T-helper 17 cell (primary cell): ENCODE results near the gene HOXD1. TPM values are rescaled to one million over a fixed set of nuclear protein-coding genes. Genes with fewer than 3 reads are reported as not detected.
A peak's percentile ranks its signal among the peaks of the same experiment; 100 is the strongest.

Source experiments
- ATAC-seq: fragments of 150-1000 bp; cut with Tn5 transposase; 2 replicates; pipeline ENCODE4 v1.10.0; 2021; ENCODE audit warnings: mild to moderate bottlenecking, moderate library complexity
- DNase-seq, 3 donors: peaks; one replicate each; pipeline versions ENCODE4 v3.0.0 to v3.0.0-alpha.2; 2020 to 2021
- H3K9me3 ChIP-seq: one replicate; pipeline ENCODE4 v1.7.0; 2013; ENCODE audit warnings: low read length, mild to moderate bottlenecking; ENCODE audit not compliant: control insufficient read depth, poor library complexity, severe bottlenecking
- H3K27ac Mint-ChIP-seq: one replicate; pipeline ENCODE4 v1.8.0; 2022; ENCODE audit warnings: mild to moderate bottlenecking, moderate library complexity, mixed read lengths
- H3K27me3 Mint-ChIP-seq: one replicate; pipeline ENCODE4 v1.8.0; 2022; ENCODE audit warnings: mixed read lengths
- H3K36me3 Mint-ChIP-seq: one replicate; pipeline ENCODE4 v1.8.0; 2022; ENCODE audit warnings: low read depth, mixed read lengths
- H3K4me1 Mint-ChIP-seq: one replicate; pipeline ENCODE4 v1.8.0; 2022; ENCODE audit warnings: mild to moderate bottlenecking, mixed read lengths
- H3K4me3 Mint-ChIP-seq: one replicate; pipeline ENCODE4 v1.8.0; 2022; ENCODE audit warnings: mild to moderate bottlenecking, moderate library complexity, mixed read lengths
- total RNA-seq, 4 donors: library from RNA in 2 of 4; stranded (reverse) in 2 of 4; gene quantifications; one replicate each; pipeline ENCODE4 v1.2.3 and lab custom pipeline; 2022 to 2026

HOXD1 gene
- total RNA-seq, 2 donors from 2014 or later = not detected

DNA sequence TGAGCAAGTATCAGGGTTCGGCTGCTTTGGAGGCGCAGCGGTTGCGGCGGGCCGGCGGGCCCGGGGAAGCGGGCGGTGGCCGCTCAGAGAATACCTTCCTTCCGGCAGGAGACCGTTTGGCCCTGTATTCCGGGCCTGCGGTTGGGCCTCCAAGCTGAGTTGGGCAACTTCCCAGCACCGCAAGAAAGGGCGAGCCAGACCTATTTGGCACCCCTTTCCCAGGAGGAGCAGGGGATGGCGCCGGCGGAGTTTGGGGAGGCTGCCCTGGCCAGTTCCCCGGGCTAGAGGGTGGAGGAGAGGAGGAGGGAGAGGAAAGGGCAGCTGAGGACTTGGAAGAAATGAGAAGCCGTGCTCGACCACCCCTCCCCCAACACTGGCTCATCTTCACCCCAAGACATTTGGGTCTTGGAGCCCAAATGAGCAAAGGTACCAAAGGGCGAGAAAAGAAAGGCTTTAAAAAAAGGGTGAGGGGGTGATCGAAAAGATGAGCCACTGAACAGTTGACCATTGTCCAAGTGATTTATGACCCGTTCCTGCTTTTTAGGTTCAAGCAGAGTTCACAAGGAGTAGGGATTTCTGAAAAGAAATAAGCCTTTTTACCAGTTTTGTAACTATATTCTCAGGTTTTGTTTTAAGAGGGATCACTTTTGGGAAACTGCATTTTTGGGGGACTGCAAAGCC lies 23.0 kb upstream of the HOXD1 start:
- peaks cover 4% of the 10 kb centered on the region for H3K9me3 ChIP-seq
- H3K4me3 Mint-ChIP-seq = no peak overlapping the region
- DNase-seq (no peak), ATAC-seq (no peak)
- H3K27me3 Mint-ChIP-seq = peaks cover 99% of the 10 kb centered on the region
- H3K36me3 Mint-ChIP-seq = peaks cover 3% of the 10 kb centered on the region
- peak overlapping the region; percentile 6 for H3K27ac Mint-ChIP-seq
- no peaks in the 10 kb centered on the region for H3K4me1 Mint-ChIP-seq

DNA sequence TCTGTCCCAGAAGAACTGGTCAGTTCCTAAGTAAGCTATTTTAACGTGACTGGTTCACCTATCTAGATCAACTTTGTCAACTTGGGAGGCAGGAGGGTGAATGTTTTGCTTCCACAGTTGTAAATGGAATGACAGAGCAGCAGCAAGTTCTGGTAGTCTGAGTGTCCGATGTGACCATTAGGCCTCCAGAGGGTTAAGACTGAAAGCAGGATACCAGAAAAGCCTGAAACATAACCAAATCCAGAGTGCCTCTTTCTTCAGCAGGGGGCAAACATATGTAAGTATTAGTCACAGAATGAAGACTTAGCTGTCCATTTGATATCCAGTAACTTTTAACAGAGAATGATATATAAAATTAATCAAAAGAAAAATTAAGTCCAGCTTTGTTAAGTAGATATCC lies 22.2 kb upstream of the HOXD1 start:
- H3K27ac Mint-ChIP-seq = no peak overlapping the region
- H3K4me1 Mint-ChIP-seq = no peaks in the 10 kb centered on the region
- ATAC-seq = no peak
- peaks cover 3% of the 10 kb centered on the region for H3K36me3 Mint-ChIP-seq
- peaks cover 4% of the 10 kb centered on the region for H3K9me3 ChIP-seq
- no peak for DNase-seq
- H3K27me3 Mint-ChIP-seq = peaks cover 99% of the 10 kb centered on the region
- H3K4me3 Mint-ChIP-seq = no peak overlapping the region

DNA sequence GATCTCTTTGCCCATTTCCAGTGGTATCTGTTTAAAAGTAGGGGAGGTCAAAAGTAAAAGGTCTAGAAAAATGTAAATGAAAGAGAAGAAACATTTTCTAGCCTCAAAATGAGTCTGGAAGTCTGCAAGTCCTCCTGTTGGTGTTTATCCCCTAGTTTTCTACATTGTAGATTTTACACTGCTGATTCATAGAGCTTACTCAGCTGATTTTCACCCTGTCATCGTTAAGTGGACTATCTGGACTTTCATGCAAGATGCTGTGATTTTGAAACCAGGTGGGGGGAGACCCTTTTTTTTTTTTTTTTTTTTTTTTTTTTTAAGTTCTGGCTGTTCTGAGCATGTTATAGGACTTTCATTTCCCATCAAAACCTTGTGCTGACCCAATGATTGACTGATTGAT lies 21.1 kb upstream of the HOXD1 start:
- no peak overlapping the region for H3K27ac Mint-ChIP-seq
- ATAC-seq (no peak), DNase-seq (no peak)
- no peaks in the 10 kb centered on the region for H3K9me3 ChIP-seq
- no peak overlapping the region for H3K4me3 Mint-ChIP-seq
- no peaks in the 10 kb centered on the region for H3K4me1 Mint-ChIP-seq
- peaks cover 95% of the 10 kb centered on the region for H3K27me3 Mint-ChIP-seq
- peaks cover 3% of the 10 kb centered on the region for H3K36me3 Mint-ChIP-seq

DNA sequence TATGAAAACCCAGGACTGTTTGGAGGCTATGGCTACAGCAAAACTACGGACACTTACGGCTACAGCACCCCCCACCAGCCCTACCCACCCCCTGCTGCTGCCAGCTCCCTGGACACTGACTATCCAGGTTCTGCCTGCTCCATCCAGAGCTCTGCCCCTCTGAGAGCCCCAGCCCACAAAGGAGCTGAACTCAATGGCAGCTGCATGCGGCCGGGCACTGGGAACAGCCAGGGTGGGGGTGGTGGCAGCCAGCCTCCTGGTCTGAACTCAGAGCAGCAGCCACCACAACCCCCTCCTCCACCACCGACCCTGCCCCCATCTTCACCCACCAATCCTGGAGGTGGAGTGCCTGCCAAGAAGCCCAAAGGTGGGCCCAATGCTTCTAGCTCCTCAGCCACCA lies 19.3 kb upstream of the HOXD1 start:
- peaks cover 4% of the 10 kb centered on the region for H3K9me3 ChIP-seq
- peaks cover 3% of the 10 kb centered on the region for H3K36me3 Mint-ChIP-seq
- no peaks in the 10 kb centered on the region for H3K4me1 Mint-ChIP-seq
- H3K4me3 Mint-ChIP-seq = no peak overlapping the region
- ATAC-seq (no peak), DNase-seq (no peak)
- no peak overlapping the region for H3K27ac Mint-ChIP-seq
- peaks cover 96% of the 10 kb centered on the region for H3K27me3 Mint-ChIP-seq

DNA sequence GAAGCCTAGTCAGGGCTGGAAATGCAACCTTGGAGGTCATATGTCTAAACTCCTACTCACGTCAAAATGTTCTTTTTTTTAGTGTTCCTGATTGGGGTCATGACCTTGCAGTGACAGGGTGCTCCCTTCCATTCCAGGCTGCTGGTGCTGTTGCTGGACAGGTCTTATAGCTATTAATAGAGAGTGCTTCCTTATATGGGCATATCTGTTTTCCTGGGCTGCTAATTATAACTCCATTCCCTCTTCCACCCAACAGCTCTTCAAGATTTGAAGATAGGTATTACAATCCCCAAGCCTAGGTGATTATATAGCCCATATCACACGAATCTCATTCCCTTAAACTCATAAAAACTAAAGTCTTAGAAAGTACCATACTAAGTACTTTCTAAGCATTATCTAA lies 18.8 kb upstream of the HOXD1 start:
- no peak for DNase-seq
- H3K4me1 Mint-ChIP-seq = no peaks in the 10 kb centered on the region

DNA sequence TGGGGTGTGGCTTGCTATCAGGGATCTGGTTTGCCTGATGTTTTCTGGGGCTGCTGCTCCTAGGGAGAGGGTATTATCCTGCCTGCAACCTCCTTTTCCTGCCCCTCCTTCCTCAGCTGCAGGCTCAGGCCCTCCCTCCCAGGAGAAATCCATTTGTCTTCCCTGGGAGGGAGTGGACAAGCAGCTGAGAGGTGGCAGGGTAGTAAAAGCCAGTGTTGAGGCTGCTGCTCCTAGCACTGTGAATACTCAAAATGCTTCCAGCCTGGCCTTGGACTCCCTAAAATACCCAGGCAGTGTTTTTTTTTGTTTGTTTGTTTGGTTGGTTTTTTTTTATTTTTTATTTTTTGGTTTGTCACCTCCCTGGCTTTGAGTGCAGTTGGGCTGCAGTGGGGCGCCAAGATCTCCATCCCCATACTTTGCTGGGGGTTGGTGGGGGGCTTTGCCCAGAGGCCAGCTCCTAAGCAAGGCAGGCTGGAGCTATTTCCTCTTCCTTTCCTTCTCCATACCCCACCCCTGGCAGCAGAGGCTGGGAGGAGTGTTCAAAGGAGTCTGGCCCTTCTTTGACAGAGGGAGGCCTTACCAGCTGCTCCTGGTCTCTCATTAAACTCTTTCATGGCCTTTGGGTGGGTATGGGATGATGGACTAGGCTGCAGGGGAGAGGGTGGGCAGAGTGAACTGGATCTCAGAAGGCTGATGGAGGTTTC lies 17.7 kb upstream of the HOXD1 start:
- peaks cover 5% of the 10 kb centered on the region for H3K36me3 Mint-ChIP-seq
- H3K27me3 Mint-ChIP-seq = peaks cover 96% of the 10 kb centered on the region
- DNase-seq = no peak
- peaks cover 3% of the 10 kb centered on the region for H3K4me1 Mint-ChIP-seq
- H3K27ac Mint-ChIP-seq = no peak overlapping the region
- H3K9me3 ChIP-seq = peaks cover 4% of the 10 kb centered on the region
- H3K4me3 Mint-ChIP-seq = no peak overlapping the region
- ATAC-seq = no peak

More for the DNA sequence above, 18.8 kb upstream of the HOXD1 start:
- no peak for ATAC-seq
- Mint-ChIP-seq H3K27me3 (peaks cover 96% of the 10 kb centered on the region), H3K36me3 (peaks cover 3% of the 10 kb centered on the region), H3K27ac (no peak overlapping the region), H3K4me3 (no peak overlapping the region)
- H3K9me3 ChIP-seq = peaks cover 4% of the 10 kb centered on the region

DNA sequence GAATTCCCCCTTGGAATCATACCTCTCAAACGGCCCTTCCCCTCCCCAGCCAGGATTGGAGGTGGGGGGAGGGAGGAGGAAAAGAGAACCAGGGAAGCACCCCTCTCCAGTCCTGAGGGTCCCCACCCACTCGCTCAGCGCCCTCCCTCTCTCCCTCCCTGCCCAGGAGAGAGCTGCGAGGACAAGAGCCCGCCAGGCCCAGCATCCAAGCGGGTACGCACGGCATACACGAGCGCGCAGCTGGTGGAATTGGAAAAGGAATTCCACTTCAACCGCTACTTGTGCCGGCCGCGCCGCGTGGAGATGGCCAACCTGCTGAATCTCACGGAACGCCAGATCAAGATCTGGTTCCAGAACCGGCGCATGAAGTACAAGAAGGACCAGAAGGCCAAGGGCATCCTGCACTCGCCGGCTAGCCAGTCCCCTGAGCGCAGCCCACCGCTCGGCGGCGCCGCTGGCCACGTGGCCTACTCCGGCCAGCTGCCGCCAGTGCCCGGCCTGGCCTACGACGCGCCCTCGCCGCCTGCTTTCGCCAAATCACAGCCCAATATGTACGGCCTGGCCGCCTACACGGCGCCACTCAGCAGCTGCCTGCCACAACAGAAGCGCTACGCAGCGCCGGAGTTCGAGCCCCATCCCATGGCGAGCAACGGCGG lies 17.0 kb upstream of the HOXD1 start:
- no peak for ATAC-seq
- H3K36me3 Mint-ChIP-seq = peaks cover 2% of the 10 kb centered on the region
- H3K9me3 ChIP-seq = peaks cover 4% of the 10 kb centered on the region
- no peak for DNase-seq
- peak overlapping the region; percentile 66 for H3K4me3 Mint-ChIP-seq
- peaks cover 3% of the 10 kb centered on the region for H3K4me1 Mint-ChIP-seq
- H3K27me3 Mint-ChIP-seq = peaks cover 96% of the 10 kb centered on the region
- peak overlapping the region; percentile 14 for H3K27ac Mint-ChIP-seq

DNA sequence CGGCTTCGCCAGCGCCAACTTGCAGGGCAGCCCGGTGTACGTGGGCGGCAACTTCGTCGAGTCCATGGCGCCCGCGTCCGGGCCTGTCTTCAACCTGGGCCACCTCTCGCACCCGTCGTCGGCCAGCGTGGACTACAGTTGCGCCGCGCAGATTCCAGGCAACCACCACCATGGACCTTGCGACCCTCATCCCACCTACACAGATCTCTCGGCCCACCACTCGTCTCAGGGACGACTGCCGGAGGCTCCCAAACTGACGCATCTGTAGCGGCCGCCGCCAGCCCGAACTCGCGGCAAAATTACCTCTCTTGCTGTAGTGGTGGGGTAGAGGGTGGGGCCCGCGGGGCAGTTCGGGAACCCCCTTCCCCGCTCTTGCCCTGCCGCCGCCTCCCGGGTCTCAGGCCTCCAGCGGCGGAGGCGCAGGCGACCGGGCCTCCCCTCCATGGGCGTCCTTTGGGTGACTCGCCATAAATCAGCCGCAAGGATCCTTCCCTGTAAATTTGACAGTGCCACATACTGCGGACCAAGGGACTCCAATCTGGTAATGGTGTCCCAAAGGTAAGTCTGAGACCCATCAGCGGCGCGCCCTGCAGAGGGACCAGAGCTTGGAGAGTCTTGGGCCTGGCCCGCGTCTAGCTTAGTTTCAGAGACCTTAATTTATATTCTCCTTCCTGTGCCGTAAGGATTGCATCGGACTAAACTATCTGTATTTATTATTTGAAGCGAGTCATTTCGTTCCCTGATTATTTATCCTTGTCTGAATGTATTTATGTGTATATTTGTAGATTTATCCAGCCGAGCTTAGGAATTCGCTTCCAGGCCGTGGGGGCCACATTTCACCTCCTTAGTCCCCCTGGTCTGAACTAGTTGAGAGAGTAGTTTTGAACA lies 16.2 kb upstream of the HOXD1 start:
- ATAC-seq = no peak
- H3K27ac Mint-ChIP-seq = peak overlapping the region; percentile 14
- H3K4me3 Mint-ChIP-seq = no peak overlapping the region
- peaks cover 4% of the 10 kb centered on the region for H3K9me3 ChIP-seq
- DNase-seq = no peak
- H3K4me1 Mint-ChIP-seq = peaks cover 3% of the 10 kb centered on the region
- peaks cover 4% of the 10 kb centered on the region for H3K36me3 Mint-ChIP-seq
- peaks cover 96% of the 10 kb centered on the region for H3K27me3 Mint-ChIP-seq

DNA sequence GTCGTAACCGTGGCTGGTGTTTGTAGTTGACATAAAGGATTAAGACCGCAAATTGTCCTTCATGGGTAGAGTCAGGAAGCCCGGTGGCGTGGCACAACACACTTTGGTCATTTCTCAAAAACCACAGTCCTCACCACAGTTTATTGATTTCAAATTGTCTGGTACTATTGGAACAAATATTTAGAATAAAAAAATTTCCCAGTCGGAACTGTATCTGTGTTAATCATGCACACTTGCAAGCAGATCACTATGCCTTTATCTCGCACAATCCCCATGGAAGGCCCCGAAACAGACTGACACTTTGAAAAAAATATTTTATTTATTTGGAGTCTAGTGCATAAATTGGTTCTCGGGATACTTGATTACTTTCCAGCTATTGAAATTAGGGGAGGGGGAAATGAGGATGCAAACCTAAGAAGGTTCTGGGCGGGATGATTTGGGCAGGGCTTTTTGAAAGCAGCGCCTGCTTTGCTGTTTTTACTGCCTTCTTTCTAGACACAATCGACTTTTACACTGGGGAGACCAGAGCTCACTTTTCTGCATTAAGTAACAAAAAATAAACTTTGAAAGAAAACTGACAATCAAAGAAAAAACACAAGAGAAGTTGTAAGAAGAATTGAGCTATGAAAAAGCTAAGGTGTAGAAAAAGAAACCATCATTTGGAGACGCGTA lies 15.4 kb upstream of the HOXD1 start:
- peaks cover 4% of the 10 kb centered on the region for H3K9me3 ChIP-seq
- Mint-ChIP-seq H3K27me3 (peaks cover 96% of the 10 kb centered on the region), H3K27ac (peak overlapping the region; percentile 10), H3K4me3 (no peak overlapping the region), H3K4me1 (peaks cover 3% of the 10 kb centered on the region), H3K36me3 (peaks cover 4% of the 10 kb centered on the region)
- ATAC-seq = no peak
- no peak for DNase-seq

DNA sequence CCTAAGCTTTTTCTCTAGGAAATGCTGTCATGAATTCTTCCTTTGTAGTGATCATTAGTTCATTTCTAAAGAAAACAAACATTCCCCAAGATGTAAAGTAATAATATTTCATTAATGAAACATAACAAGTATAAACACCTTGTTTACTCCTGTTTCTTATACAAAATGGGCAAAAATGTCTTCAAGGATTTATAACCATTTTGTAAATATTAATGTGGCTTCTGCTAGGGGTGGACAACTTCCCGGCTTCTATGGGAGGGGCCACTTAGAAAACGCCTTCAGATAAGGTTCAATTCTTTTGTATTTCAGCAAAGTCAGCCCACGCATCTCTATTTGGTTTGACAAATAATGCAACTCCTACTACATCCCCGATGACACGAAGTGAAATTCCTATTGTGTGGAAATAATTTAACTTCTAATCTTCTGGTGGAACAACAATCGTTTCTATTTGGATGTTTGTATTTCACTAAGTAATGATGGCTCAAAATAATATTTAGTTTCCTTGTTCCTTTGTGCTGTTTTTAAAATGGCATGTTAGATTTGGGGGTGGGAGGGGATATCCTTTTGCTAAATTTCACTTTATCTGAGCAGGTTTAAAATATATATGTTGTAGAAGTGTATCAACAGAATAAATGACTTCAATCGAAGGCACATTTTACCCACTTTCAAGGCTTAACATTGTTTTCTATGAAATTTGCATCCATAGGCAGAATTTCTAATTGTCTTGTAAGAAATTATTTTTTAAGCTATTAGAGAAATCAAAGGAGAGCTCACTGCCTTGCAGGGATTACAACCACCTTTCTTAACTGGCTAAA lies 14.7 kb upstream of the HOXD1 start:
- no peak overlapping the region for H3K4me3 Mint-ChIP-seq
- DNase-seq (no peak), ATAC-seq (no peak)
- peaks cover 3% of the 10 kb centered on the region for H3K4me1 Mint-ChIP-seq
- no peak overlapping the region for H3K27ac Mint-ChIP-seq
- H3K36me3 Mint-ChIP-seq = peaks cover 4% of the 10 kb centered on the region
- peaks cover 4% of the 10 kb centered on the region for H3K9me3 ChIP-seq
- peaks cover 92% of the 10 kb centered on the region for H3K27me3 Mint-ChIP-seq

DNA sequence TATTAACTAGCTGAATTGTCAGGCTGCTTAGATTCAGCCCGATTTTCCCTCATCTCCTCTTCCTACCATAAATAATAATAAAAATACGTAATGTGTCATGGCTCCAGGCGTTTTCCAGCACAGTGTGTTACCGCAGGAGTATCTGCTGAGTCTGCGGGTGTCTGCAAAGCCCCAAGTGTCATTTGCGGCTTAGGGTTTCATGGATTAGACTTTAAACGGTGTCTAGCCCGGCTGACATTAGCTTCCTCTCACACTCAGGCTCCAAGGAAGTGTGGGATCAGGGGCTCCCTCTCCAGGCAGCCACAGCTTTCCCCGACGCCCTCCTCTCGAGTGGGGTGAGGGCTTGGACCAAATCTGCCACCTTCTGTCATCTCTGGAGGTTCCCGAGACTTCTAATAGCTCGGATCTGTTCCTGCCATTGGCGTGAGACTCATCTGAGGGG lies 14.1 kb upstream of the HOXD1 start:
- Mint-ChIP-seq H3K4me3 (no peak overlapping the region), H3K27ac (no peak overlapping the region), H3K27me3 (peaks cover 90% of the 10 kb centered on the region), H3K4me1 (peaks cover 3% of the 10 kb centered on the region), H3K36me3 (peaks cover 4% of the 10 kb centered on the region)
- DNase-seq (no peak), ATAC-seq (no peak)
- peaks cover 4% of the 10 kb centered on the region for H3K9me3 ChIP-seq
